HL-60 (cell line): Measurements from ENCODE around the gene ADGRE3.

Source experiments
- DNase-seq, 2 experiments: peaks; one replicate each; pipeline ENCODE4 v3.0.0-alpha.2; 2010 to 2020; ENCODE audit warnings: low read depth in 1 of 2, low spot score in 1 of 2
- H3K27ac ChIP-seq: fragments of 250-450 bp; sonication (Bioruptor Pico); replicated peaks from 2 replicates; pipeline ENCODE4 v1.5.1; 2020; ENCODE audit warnings: mild to moderate bottlenecking, moderate library complexity
- H3K27me3 ChIP-seq: fragments of 250-450 bp; sonication (Bioruptor Pico); 2 replicates; pipeline ENCODE4 v1.5.1; 2021; ENCODE audit warnings: mild to moderate bottlenecking, moderate library complexity; ENCODE audit not compliant: insufficient read depth, poor library complexity, severe bottlenecking
- H3K4me3 ChIP-seq: replicated peaks from 2 replicates; pipeline ENCODE4 v1.5.1; 2011; ENCODE audit warnings: mild to moderate bottlenecking, control low read depth, low read length; ENCODE audit not compliant: insufficient read depth
- GABPA ChIP-seq: IDR thresholded peaks from 2 replicates; pipeline ENCODE4 v1.6.1; 2012; ENCODE audit warnings: low read depth
- POLR2AphosphoS5 ChIP-seq: IDR thresholded peaks from 2 replicates; pipeline ENCODE4 v1.6.1; 2012; ENCODE audit warnings: low read depth
- REST ChIP-seq: IDR thresholded peaks from 2 replicates; pipeline ENCODE4 v1.6.1; 2012; ENCODE audit warnings: low read depth; ENCODE audit not compliant: insufficient replicate concordance
- SPI1 ChIP-seq: IDR thresholded peaks from 2 replicates; pipeline ENCODE4 v1.6.1; 2012; ENCODE audit warnings: low read depth, mild to moderate bottlenecking, borderline replicate concordance
- TF ChIP-seq, protein P1 (sequence below): IDR thresholded peaks from one replicate; pipeline ENCODE4 v1.5.1; 2011; ENCODE audit warnings: low read length, control low read depth, inconsistent platforms; ENCODE audit not compliant: insufficient read depth

Gene ADGRE3

DNA sequence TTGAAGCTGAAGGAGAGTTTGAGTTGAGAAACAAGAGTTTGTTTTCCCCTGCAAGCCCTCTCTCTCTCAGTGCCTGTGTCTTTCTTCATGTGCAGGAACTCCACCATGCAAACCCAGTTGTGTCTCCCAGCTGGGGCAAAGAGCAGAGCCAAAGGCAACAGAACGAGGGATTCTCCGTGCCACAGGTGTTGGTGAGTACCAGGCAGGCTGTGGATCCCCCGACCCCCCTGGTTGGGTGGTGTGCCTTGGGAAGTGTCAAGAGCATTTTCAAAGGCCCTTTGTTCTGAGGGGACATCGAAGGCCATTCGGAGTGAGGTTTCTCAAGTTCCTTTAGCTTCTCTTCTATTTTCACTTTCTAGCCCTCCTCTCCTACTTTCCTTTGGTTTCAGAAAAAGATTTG is 20.8 kb upstream of the ADGRE3 start:
- no peak for DNase-seq
- no peak overlapping the region for H3K4me3 ChIP-seq
- TF ChIP-seq REST (no peak), POLR2AphosphoS5 (no peak), GABPA (no peak), SPI1 (no peak)
- TF ChIP-seq, protein P1, sequence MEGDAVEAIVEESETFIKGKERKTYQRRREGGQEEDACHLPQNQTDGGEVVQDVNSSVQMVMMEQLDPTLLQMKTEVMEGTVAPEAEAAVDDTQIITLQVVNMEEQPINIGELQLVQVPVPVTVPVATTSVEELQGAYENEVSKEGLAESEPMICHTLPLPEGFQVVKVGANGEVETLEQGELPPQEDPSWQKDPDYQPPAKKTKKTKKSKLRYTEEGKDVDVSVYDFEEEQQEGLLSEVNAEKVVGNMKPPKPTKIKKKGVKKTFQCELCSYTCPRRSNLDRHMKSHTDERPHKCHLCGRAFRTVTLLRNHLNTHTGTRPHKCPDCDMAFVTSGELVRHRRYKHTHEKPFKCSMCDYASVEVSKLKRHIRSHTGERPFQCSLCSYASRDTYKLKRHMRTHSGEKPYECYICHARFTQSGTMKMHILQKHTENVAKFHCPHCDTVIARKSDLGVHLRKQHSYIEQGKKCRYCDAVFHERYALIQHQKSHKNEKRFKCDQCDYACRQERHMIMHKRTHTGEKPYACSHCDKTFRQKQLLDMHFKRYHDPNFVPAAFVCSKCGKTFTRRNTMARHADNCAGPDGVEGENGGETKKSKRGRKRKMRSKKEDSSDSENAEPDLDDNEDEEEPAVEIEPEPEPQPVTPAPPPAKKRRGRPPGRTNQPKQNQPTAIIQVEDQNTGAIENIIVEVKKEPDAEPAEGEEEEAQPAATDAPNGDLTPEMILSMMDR = no peak

DNA sequence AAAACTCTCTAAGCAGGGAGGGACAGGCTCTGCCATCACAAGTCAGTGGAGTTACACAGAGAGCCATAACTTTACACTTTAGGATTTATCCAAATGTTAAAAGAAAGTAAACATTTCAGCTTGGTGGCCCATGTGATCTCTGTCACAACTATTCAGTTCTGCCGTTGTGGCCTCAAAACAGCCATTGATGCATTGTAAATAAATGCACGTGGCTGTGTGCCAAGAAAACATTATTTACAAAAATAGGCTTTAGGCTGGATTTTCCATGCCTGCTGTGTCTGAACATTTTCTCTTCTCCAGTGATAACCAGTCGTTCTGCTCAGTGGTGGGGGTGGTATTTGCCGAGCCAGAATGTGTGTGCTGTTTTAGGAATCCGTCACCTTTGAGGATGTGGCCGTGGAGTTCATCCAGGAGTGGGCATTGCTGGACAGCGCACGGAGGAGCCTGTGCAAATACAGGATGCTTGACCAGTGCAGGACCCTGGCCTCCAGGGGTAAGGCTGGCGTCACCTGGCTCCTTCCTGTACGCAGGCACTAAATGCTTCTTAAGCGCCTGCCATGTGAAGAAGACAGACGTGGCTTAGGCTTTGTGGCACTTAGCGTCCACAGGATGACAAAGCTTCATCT is 20.1 kb upstream of the ADGRE3 start:
- Histone ChIP-seq H3K27me3 (no peaks in the 10 kb centered on the region), H3K4me3 (no peak overlapping the region), H3K27ac (no peak overlapping the region)
- TF ChIP-seq POLR2AphosphoS5 (no peak), REST (peak; percentile 58)
- DNase-seq = no peak

More for the DNA sequence above, 20.8 kb upstream of the ADGRE3 start:
- H3K27me3 ChIP-seq = no peaks in the 10 kb centered on the region
- H3K27ac ChIP-seq = no peak overlapping the region

GRCh38 chr19:14689598-14690503 is 15.2 kb upstream of the ADGRE3 start, which contains the start of gene ZNF333:
Gene ZNF333 (plus strand): TSS chr19:14690048. CDS start chr19:14693492, 3,444 bp downstream.
- Histone ChIP-seq H3K4me3 (peak within 1 kb of the TSS; percentile 97), H3K27ac (peak within 1 kb of the TSS; percentile 98), H3K27me3 (no peaks in the 10 kb centered on the region)
- peak; percentile 86 to 97 for DNase-seq
- TF ChIP-seq GABPA = peak; percentile 89
- TF ChIP-seq SPI1 = peak; percentile 85
- no peak for TF ChIP-seq REST
- TF ChIP-seq, protein P1 = no peak
- peak; percentile 90 for TF ChIP-seq POLR2AphosphoS5
